ENCODE results near the gene PARL.

Gene PARL

GRCh38 chr3:183884427-183885296 lies at the start of gene PARL:
PARL (minus strand) TSS chr3:183884880; CDS start chr3:183884846, 34 bp downstream.
- H3K9me3 ChIP-seq (replicated peaks; ENCODE audit: insufficient read depth, low read length) = no peaks in the 10 kb centered on the region
- peak within 1 kb of the TSS; percentile 91 for H3K4me3 ChIP-seq (ENCODE audit: low read length)
- peaks cover 6% of the 10 kb centered on the region for H3K4me1 ChIP-seq (ENCODE audit: low read length)
- H3K27ac ChIP-seq (ENCODE audit: low read length) = peak within 1 kb of the TSS; percentile 22; the same call in 1 of the 2 replicates
- peak; percentile 98 for DNase-seq
- H3K4me2 ChIP-seq (ENCODE audit: low read depth, low read length) = peak within 1 kb of the TSS; percentile 84
- no peaks in the 10 kb centered on the region for H3K9me2 ChIP-seq (replicated peaks; ENCODE audit: insufficient read depth, low read length)
- no peaks in the 10 kb centered on the region for H4K20me1 ChIP-seq (ENCODE audit: insufficient read depth, low read length)
- no peaks in the 10 kb centered on the region for H3K27me3 ChIP-seq (replicated peaks; ENCODE audit: insufficient read depth, low read length)
- H2AFZ ChIP-seq (ENCODE audit: low read length) = peak within 1 kb of the TSS; percentile 96
- H3K9ac ChIP-seq (ENCODE audit: low read length) = peak within 1 kb of the TSS; percentile 78
- H3F3A ChIP-seq (ENCODE audit: insufficient read depth, low read length) = no peaks in the 10 kb centered on the region
- peak; percentile 99 for TF ChIP-seq CTCF (IDR thresholded peaks at IDR 0.05; ENCODE audit: low read length)
- no peak for TF ChIP-seq EZH2phosphoT487 (IDR thresholded peaks at IDR 0.05; ENCODE audit: low read length)
- TF ChIP-seq EZH2 (optimal IDR thresholded peaks at IDR 0.05; ENCODE audit: low read depth, low read length) = no peak
- H3K79me2 ChIP-seq (ENCODE audit: low read length) = peaks cover 47% of the 10 kb centered on the region
- H3K36me3 ChIP-seq (replicated peaks; ENCODE audit: insufficient read depth, low read length) = no peaks in the 10 kb centered on the region

- Histone ChIP-seq H3K9me2 (replicated peaks; ENCODE audit: insufficient read depth, low read length) (no peaks in the 10 kb centered on the region), H3K9me3 (replicated peaks; ENCODE audit: insufficient read depth, low read length) (no peaks in the 10 kb centered on the region), H3K27ac (ENCODE audit: low read length) (no peak overlapping the region), H4K20me1 (ENCODE audit: insufficient read depth, low read length) (no peaks in the 10 kb centered on the region), H3K4me3 (ENCODE audit: low read length) (no peak overlapping the region), H3K36me3 (replicated peaks; ENCODE audit: insufficient read depth, low read length) (no peaks in the 10 kb centered on the region), H3F3A (ENCODE audit: insufficient read depth, low read length) (no peaks in the 10 kb centered on the region), H3K4me1 (ENCODE audit: low read length) (0 out of 2 replicates have a peak, but pooled peaks cover 5% of the 10 kb centered on the region), H3K4me2 (ENCODE audit: low read depth, low read length) (no peak overlapping the region), H3K79me2 (ENCODE audit: low read length) (no peaks in the 10 kb centered on the region), H3K9ac (ENCODE audit: low read length) (no peak overlapping the region), H2AFZ (ENCODE audit: low read length) (no peak overlapping the region), H3K27me3 (replicated peaks; ENCODE audit: insufficient read depth, low read length) (no peaks in the 10 kb centered on the region)
- TF ChIP-seq EZH2 (optimal IDR thresholded peaks at IDR 0.05; ENCODE audit: low read depth, low read length) (no peak), EZH2phosphoT487 (IDR thresholded peaks at IDR 0.05; ENCODE audit: low read length) (no peak), CTCF (IDR thresholded peaks at IDR 0.05; ENCODE audit: low read length) (no peak)
- DNase-seq = no peak
Measured at GRCh38 chr3:183933160-183933559, 48.5 kb upstream of the PARL start.

GRCh38 chr3:183931881-183932280 lies 47.2 kb upstream of the PARL start:
- no peak for TF ChIP-seq CTCF (IDR thresholded peaks at IDR 0.05; ENCODE audit: low read length)
- TF ChIP-seq EZH2phosphoT487 (IDR thresholded peaks at IDR 0.05; ENCODE audit: low read length) = no peak
- no peak for TF ChIP-seq EZH2 (optimal IDR thresholded peaks at IDR 0.05; ENCODE audit: low read depth, low read length)
- DNase-seq = no peak
- no peak overlapping the region for H3K4me2 ChIP-seq (ENCODE audit: low read depth, low read length)
- no peaks in the 10 kb centered on the region for H3F3A ChIP-seq (ENCODE audit: insufficient read depth, low read length)
- H3K27me3 ChIP-seq (replicated peaks; ENCODE audit: insufficient read depth, low read length) = no peaks in the 10 kb centered on the region
- H3K9me2 ChIP-seq (replicated peaks; ENCODE audit: insufficient read depth, low read length) = no peaks in the 10 kb centered on the region
- H3K36me3 ChIP-seq (replicated peaks; ENCODE audit: insufficient read depth, low read length) = no peaks in the 10 kb centered on the region
- H3K27ac ChIP-seq (ENCODE audit: low read length) = no peak overlapping the region
- no peaks in the 10 kb centered on the region for H3K9me3 ChIP-seq (replicated peaks; ENCODE audit: insufficient read depth, low read length)
- H3K79me2 ChIP-seq (ENCODE audit: low read length) = no peaks in the 10 kb centered on the region
- H3K4me3 ChIP-seq (ENCODE audit: low read length) = no peak overlapping the region
- H3K4me1 ChIP-seq (ENCODE audit: low read length) = 0 out of 2 replicates have a peak, but pooled peaks cover 5% of the 10 kb centered on the region
- no peaks in the 10 kb centered on the region for H4K20me1 ChIP-seq (ENCODE audit: insufficient read depth, low read length)
- no peak overlapping the region for H2AFZ ChIP-seq (ENCODE audit: low read length)
- H3K9ac ChIP-seq (ENCODE audit: low read length) = no peak overlapping the region

All from MM.1S (cell line).